ENCODE data around the gene SSTR1.

GRCh38 chr14:38203929-38204718 is 3.6 kb upstream of the SSTR1 start:
- no peak for TF ChIP-seq CTCF (IDR thresholded peaks at IDR 0.05)
- no peak for TF ChIP-seq POLR2A (IDR thresholded peaks at IDR 0.05)
